HepG2 (cell line): ENCODE measurements around the gene NPAS2. TPM values are rescaled to one million over a fixed set of nuclear protein-coding genes. Genes with fewer than 3 reads are reported as not detected.

ENCODE experiments used
- ATAC-seq: fragments of 200-7000 bp; cut with Tn5 transposase; 3 replicates; pipeline ENCODE4 v1.9.1; 2020; ENCODE audit warnings: mild to moderate bottlenecking, moderate library complexity
- BruUV-seq: library from RNA; stranded (reverse); fragments of 400-500 nt; replicated peaks from 2 replicates; lab custom pipeline; 2021; lab: Mats Ljungman, UMichigan
- CTCF ChIA-PET: fragments of 300-600 bp; formaldehyde crosslinking; extraction: SDS; loops from one replicate; lab custom pipeline; 2021; ENCODE audit warnings: low total read pairs, inconsistent platforms, low intra/inter-chr PET ratio; lab: Yijun Ruan, JAX
- POLR2A ChIA-PET: fragments of 350-600 bp; sonication (Branson Sonifier 250); formaldehyde crosslinking; loops from one replicate; lab custom pipeline; 2020; ENCODE audit warnings: antibody characterized with exemption, inconsistent platforms; lab: Yijun Ruan, JAX
- DNase-seq: peaks from one replicate; pipeline ENCODE4 v3.0.0-alpha.2; 2015; ENCODE audit warnings: low spot score
- FAIRE-seq: peaks from 3 replicates; lab custom pipeline; 2011; peaks lifted over from hg19 to GRCh38; lab: Jason Lieb, UNC
- H2AFZ ChIP-seq: one replicate; pipeline ENCODE4 v1.6.1; 2011; ENCODE audit warnings: low read length, inconsistent platforms
- H3K27ac ChIP-seq: fragments of 300-600 bp; 3 replicates; pipeline ENCODE4 v1.8.0; 2011; ENCODE audit warnings: mixed run types, mild to moderate bottlenecking, mixed read lengths, low read length, inconsistent platforms; ENCODE audit not compliant: insufficient read depth; ENCODE audit errors: extremely low read length
- H3K27me3 ChIP-seq, 2 experiments: fragments of 200-600 bp in 1 of 2; 2 replicates in 1 of 2; 3 replicates in 1 of 2; pipeline versions ENCODE4 v1.6.0 to v1.8.0; 2011; ENCODE audit warnings: low read length in 2 of 2, mild to moderate bottlenecking in 2 of 2, moderate library complexity in 2 of 2, inconsistent platforms in 1 of 2; ENCODE audit not compliant: insufficient read depth in 2 of 2, control insufficient read depth in 1 of 2
- H3K36me3 ChIP-seq, 2 experiments: fragments of 200-600 bp in 1 of 2; replicated peaks in 1 of 2; 2 replicates in 1 of 2; 3 replicates in 1 of 2; pipeline versions ENCODE4 v1.5.1 to v1.8.0; 2011; ENCODE audit warnings: low read length in 2 of 2, inconsistent platforms in 1 of 2; ENCODE audit not compliant: insufficient read depth in 2 of 2, control insufficient read depth in 1 of 2
- H3K4me1 ChIP-seq: 2 replicates; pipeline ENCODE4 v1.5.1; 2012; ENCODE audit warnings: low read length, inconsistent platforms; ENCODE audit not compliant: insufficient read depth
- H3K4me2 ChIP-seq: 2 replicates; pipeline ENCODE4 v1.6.0; 2011; ENCODE audit warnings: low read depth, low read length, inconsistent platforms
- H3K4me3 ChIP-seq, 3 experiments: fragments of 200-600 bp in 1 of 3; sonication (generic), shearing (Covaris generic) in 1 of 3; replicated peaks in 1 of 3; 2 replicates each; pipeline ENCODE4 v1.5.1; 2011 to 2016; ENCODE audit warnings: low read length in 3 of 3, inconsistent platforms in 2 of 3, low read depth in 2 of 3, mild to moderate bottlenecking in 2 of 3, control low read depth in 1 of 3, mixed read lengths in 1 of 3; ENCODE audit not compliant: insufficient read depth in 1 of 3
- H3K79me2 ChIP-seq: one replicate; pipeline ENCODE4 v1.6.1; 2011; ENCODE audit warnings: low read length, inconsistent platforms; ENCODE audit not compliant: insufficient read depth
- H3K9ac ChIP-seq: 2 replicates; pipeline ENCODE4 v1.6.0; 2011; ENCODE audit warnings: mild to moderate bottlenecking, low read depth, low read length, inconsistent platforms; ENCODE audit not compliant: insufficient read depth
- H3K9me3 ChIP-seq: 2 replicates; pipeline ENCODE4 v1.5.1; 2012; ENCODE audit warnings: mild to moderate bottlenecking, low read length
- H4K20me1 ChIP-seq: 2 replicates; pipeline ENCODE4 v1.6.0; 2011; ENCODE audit warnings: inconsistent platforms, mild to moderate bottlenecking, low read length, moderate library complexity; ENCODE audit not compliant: insufficient read depth
- CC2D1A ChIP-seq: sonication (generic); formaldehyde crosslinking; IDR thresholded peaks from 2 replicates; pipeline ENCODE4 v1.8.1; 2023; ENCODE audit warnings: mild to moderate bottlenecking, missing genetic modification reagents
- FIP1L1 ChIP-seq: fragments of 200-400 bp; formaldehyde crosslinking; IDR thresholded peaks from 2 replicates; pipeline ENCODE4 v1.6.1; 2018; ENCODE audit warnings: low read depth, mild to moderate bottlenecking, low read length, moderate library complexity, borderline replicate concordance; ENCODE audit not compliant: insufficient read depth
- FOXM1 ChIP-seq: sonication (generic); formaldehyde crosslinking; IDR thresholded peaks from 2 replicates; pipeline ENCODE4 v1.5.0; 2020; ENCODE audit warnings: missing genetic modification reagents
- GLI4 ChIP-seq: sonication (generic); formaldehyde crosslinking; IDR thresholded peaks from 2 replicates; pipeline ENCODE4 v1.5.1; 2020; ENCODE audit warnings: missing genetic modification reagents, mild to moderate bottlenecking, moderate library complexity, borderline replicate concordance
- NCOA1 ChIP-seq: sonication (generic); formaldehyde crosslinking; IDR thresholded peaks from 2 replicates; pipeline ENCODE4 v1.9.0; 2021; ENCODE audit warnings: missing genetic modification reagents
- SSRP1 ChIP-seq: IDR thresholded peaks from 2 replicates; pipeline ENCODE4 v1.6.1; 2016; ENCODE audit warnings: control low read depth
- ZNF234 ChIP-seq: sonication (generic); formaldehyde crosslinking; conservative IDR thresholded peaks from 2 replicates; pipeline ENCODE4 v1.5.1; 2020; ENCODE audit warnings: mild to moderate bottlenecking, missing genetic modification reagents
- ZNF235 ChIP-seq: sonication (generic); formaldehyde crosslinking; IDR thresholded peaks from 2 replicates; pipeline ENCODE4 v1.8.1; 2023; ENCODE audit warnings: mild to moderate bottlenecking, missing genetic modification reagents, borderline replicate concordance
- ZSCAN22 ChIP-seq: sonication (generic); formaldehyde crosslinking; IDR thresholded peaks from 2 replicates; pipeline ENCODE4 v1.4.0; 2020; ENCODE audit warnings: mild to moderate bottlenecking, missing genetic modification reagents
- ZSCAN5A ChIP-seq: sonication (generic); formaldehyde crosslinking; IDR thresholded peaks from 2 replicates; pipeline ENCODE4 v1.8.0; 2022; ENCODE audit warnings: mild to moderate bottlenecking, missing genetic modification reagents, borderline replicate concordance
- WGBS: methylation state at CpG from one replicate; pipeline ENCODE4 v1.1.6; 2017; ENCODE audit warnings: low lambda C conversion rate; 5-methylcytosine and 5-hydroxymethylcytosine counted together
- in situ Hi-C: cut with HindIII; loops from 2 replicates; pipeline ENCODE4 v1.10.0; 2017; ENCODE audit warnings: low pct_unique_long_range_greater_than_20kb; ENCODE audit not compliant: extremely low pct_ligation_motif_present
- intact Hi-C: fragments of 100-400 bp; cut with micrococcal nuclease; formaldehyde crosslinking; loops from one replicate; pipeline ENCODE4 v1.10.0; 2022; ENCODE audit not compliant: unreplicated experiment
- polyA plus RNA-seq, 8 experiments: library from polyadenylated mRNA; depleted of rRNA in 3 of 8; stranded (reverse) in 7 of 8; unstranded in 1 of 8; fragments of >200 nt; fragmentation: Illumina TruSeq in 4 of 8; extraction: Trizol in 4 of 8; gene quantifications; 2 replicates each; pipeline versions ENCODE4 v1.2.1 to v1.2.3, GENCODE V29; 2011 to 2016; ENCODE audit warnings: low read depth in 4 of 8, missing spikeins in 1 of 8, mixed read lengths in 1 of 8; ENCODE audit not compliant: insufficient read depth in 1 of 8
- total RNA-seq, 5 experiments: library from RNA; depleted of rRNA; stranded (reverse); fragments of >200 nt; fragmentation: Illumina TruSeq; extraction: Trizol; gene quantifications; 2 replicates each; pipeline ENCODE4 v1.2.3, GENCODE V29; 2016; ENCODE audit warnings: low read depth in 1 of 5
- TF ChIP-seq, protein P1 (sequence below): sonication (generic); formaldehyde crosslinking; IDR thresholded peaks from 2 replicates; pipeline ENCODE4 v1.4.0; 2020; ENCODE audit warnings: missing genetic modification reagents
- TF ChIP-seq, protein P2 (sequence below): sonication (generic); formaldehyde crosslinking; IDR thresholded peaks from 2 replicates; pipeline ENCODE4 v1.4.0; 2020; ENCODE audit warnings: missing genetic modification reagents
- TF ChIP-seq, protein P3 (sequence below): fragments of 450-650 bp; IDR thresholded peaks from 2 replicates; pipeline ENCODE4 v1.6.1; 2016

NPAS2 gene
- total and polyA plus RNA-seq, 2 of the 13 experiments (the other 11 are each of a cell fraction or from before 2014, with no cell fraction given) = 14.8 to 37.5 TPM

DNA sequence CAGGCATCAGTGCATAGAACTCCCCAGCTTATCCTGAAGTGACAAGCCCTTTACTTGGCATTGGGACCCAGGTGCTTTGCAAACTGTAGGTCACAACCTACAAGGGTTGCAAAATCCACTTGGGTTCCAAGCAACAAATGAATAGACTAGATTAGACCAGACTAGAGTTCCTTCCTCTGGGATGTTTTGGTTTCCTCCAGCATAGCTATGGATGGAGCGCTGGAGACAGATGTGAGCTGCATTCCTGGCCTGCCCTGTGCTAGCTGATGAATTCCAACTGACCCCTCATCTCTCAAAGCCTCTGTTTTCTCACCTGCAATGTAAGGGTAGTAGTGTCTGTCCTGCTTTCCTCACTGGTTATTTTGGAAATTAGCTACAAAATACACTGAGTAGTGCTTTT, 86.2 kb downstream of the NPAS2 start:
- no peaks in the 10 kb centered on the region for H3K9me3 ChIP-seq
- no peak for TF ChIP-seq ZNF235 (CRISPR knock-in tag)
- TF ChIP-seq, protein P1, sequence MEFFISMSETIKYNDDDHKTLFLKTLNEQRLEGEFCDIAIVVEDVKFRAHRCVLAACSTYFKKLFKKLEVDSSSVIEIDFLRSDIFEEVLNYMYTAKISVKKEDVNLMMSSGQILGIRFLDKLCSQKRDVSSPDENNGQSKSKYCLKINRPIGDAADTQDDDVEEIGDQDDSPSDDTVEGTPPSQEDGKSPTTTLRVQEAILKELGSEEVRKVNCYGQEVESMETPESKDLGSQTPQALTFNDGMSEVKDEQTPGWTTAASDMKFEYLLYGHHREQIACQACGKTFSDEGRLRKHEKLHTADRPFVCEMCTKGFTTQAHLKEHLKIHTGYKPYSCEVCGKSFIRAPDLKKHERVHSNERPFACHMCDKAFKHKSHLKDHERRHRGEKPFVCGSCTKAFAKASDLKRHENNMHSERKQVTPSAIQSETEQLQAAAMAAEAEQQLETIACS (CRISPR knock-in tag) = no peak
- TF ChIP-seq ZSCAN22 = no peak
- no peak for TF ChIP-seq GLI4 (CRISPR knock-in tag)
- TF ChIP-seq, protein P2, sequence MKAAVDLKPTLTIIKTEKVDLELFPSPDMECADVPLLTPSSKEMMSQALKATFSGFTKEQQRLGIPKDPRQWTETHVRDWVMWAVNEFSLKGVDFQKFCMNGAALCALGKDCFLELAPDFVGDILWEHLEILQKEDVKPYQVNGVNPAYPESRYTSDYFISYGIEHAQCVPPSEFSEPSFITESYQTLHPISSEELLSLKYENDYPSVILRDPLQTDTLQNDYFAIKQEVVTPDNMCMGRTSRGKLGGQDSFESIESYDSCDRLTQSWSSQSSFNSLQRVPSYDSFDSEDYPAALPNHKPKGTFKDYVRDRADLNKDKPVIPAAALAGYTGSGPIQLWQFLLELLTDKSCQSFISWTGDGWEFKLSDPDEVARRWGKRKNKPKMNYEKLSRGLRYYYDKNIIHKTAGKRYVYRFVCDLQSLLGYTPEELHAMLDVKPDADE (CRISPR knock-in tag) = no peak
- TF ChIP-seq SSRP1 (CRISPR knock-in tag) = no peak
- TF ChIP-seq ZSCAN5A (CRISPR knock-in tag) = no peak
- no peak for TF ChIP-seq FIP1L1
- no peak for TF ChIP-seq CC2D1A
- no peak for TF ChIP-seq NCOA1
- no peak for TF ChIP-seq FOXM1 (CRISPR knock-in tag)
- no peak for TF ChIP-seq ZNF234 (CRISPR knock-in tag)
- TF ChIP-seq, protein P3, sequence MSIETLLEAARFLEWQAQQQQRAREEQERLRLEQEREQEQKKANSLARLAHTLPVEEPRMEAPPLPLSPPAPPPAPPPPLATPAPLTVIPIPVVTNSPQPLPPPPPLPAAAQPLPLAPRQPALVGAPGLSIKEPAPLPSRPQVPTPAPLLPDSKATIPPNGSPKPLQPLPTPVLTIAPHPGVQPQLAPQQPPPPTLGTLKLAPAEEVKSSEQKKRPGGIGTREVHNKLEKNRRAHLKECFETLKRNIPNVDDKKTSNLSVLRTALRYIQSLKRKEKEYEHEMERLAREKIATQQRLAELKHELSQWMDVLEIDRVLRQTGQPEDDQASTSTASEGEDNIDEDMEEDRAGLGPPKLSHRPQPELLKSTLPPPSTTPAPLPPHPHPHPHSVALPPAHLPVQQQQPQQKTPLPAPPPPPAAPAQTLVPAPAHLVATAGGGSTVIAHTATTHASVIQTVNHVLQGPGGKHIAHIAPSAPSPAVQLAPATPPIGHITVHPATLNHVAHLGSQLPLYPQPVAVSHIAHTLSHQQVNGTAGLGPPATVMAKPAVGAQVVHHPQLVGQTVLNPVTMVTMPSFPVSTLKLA = no peak
- no peaks in the 10 kb centered on the region for H3K27me3 ChIP-seq
- CTCF ChIA-PET = no interaction called here
- no peak for FAIRE-seq
- in situ Hi-C loops = no loop called here
- POLR2A ChIA-PET = no interaction called here
- H3K79me2 ChIP-seq = peaks cover 4% of the 10 kb centered on the region
- peaks cover 20% of the 10 kb centered on the region for H3K4me1 ChIP-seq
- WGBS = 100% methylated on average over 1 of the region's 1 CpG
- peaks cover 8% of the 10 kb centered on the region; the same call in 1 of the 2 replicates for H4K20me1 ChIP-seq
- BruUV-seq = no TSS peak
- no peak for DNase-seq
- intact Hi-C loops = no loop called here
- no peak overlapping the region for H2AFZ ChIP-seq
- no peak for ATAC-seq
- no peak overlapping the region for H3K4me3 ChIP-seq
- H3K27ac ChIP-seq = no peak overlapping the region
- H3K9ac ChIP-seq = no peak overlapping the region
- peaks cover 28 to 54% of the 10 kb centered on the region in 2 experiments for H3K36me3 ChIP-seq
- H3K4me2 ChIP-seq = no peak overlapping the region
